ENCODE data around the gene TOMM20. TPM values are rescaled to one million over a fixed set of nuclear protein-coding genes. Genes with fewer than 3 reads are reported as not detected.

TOMM20 gene
- total and polyA plus RNA-seq, 12 donors, result 40.0 to 113 (median 92.3) TPM

DNA sequence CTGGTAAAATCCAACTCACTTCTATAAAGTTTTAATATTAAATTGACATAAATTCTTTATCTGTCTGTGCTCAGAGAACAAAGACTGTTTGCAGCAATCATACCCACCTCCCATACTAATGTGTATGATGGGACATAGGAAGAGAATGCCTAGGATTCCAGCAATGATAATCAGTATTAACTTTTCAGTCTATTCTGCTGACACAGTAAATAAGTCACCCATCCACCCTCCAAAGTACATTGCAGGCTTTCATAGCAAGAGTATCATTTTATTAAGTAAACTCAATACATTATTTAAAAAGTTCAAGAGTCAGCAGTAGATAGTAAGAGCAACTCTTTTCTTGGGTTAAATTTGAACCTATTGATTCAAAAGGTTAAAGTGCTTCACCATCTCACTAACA is 23.6 kb upstream of the TOMM20 start:
- DNase-seq (no peak), ATAC-seq (no peak)
- H3K4me1 ChIP-seq, result peaks cover 0 to 9% (median 0%) of the 10 kb centered on the region in 9 donors
- no peaks in the 10 kb centered on the region for H3K27me3 ChIP-seq
- no peaks in the 10 kb centered on the region for H3K9me3 ChIP-seq
- intact Hi-C loops (cut with DNase I), result no loop called here
- no peak overlapping the region for H3K4me3 ChIP-seq
- H3K27ac ChIP-seq, result no peak overlapping the region
- TF ChIP-seq, protein P1, sequence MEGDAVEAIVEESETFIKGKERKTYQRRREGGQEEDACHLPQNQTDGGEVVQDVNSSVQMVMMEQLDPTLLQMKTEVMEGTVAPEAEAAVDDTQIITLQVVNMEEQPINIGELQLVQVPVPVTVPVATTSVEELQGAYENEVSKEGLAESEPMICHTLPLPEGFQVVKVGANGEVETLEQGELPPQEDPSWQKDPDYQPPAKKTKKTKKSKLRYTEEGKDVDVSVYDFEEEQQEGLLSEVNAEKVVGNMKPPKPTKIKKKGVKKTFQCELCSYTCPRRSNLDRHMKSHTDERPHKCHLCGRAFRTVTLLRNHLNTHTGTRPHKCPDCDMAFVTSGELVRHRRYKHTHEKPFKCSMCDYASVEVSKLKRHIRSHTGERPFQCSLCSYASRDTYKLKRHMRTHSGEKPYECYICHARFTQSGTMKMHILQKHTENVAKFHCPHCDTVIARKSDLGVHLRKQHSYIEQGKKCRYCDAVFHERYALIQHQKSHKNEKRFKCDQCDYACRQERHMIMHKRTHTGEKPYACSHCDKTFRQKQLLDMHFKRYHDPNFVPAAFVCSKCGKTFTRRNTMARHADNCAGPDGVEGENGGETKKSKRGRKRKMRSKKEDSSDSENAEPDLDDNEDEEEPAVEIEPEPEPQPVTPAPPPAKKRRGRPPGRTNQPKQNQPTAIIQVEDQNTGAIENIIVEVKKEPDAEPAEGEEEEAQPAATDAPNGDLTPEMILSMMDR (IDR thresholded peaks at IDR 0.05), result no peak
- peaks cover 0 to 100% (median 37%) of the 10 kb centered on the region in 9 donors for H3K36me3 ChIP-seq

DNA sequence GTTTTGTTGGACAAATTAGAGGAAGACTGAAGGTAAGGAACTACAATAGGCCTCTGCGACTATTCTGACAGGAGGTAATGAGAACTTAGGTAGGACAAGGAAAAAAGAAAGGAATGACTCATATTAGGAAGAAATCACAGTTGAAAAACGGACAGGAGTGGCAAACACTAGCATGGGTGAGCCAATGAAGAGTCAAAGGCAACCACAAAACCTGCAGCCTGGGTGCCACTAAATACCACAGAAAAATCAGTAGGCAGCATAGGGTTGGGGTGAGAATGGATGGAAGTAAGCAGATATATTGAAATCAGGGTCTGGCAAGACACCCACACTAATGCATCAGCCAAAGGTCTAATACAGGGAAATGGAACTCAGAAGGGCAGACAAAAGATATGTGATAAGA is 22.4 kb upstream of the TOMM20 start:
- Histone ChIP-seq H3K36me3 (peaks cover 0 to 100% (median 29%) of the 10 kb centered on the region in 9 donors), H3K27ac (no peak overlapping the region), H3K4me3 (no peak overlapping the region), H3K4me1 (no peaks in the 10 kb centered on the region), H3K27me3 (no peaks in the 10 kb centered on the region), H3K9me3 (no peaks in the 10 kb centered on the region)
- WGBS, 2 donors, result 91 to 94% methylated on average over 2 of the region's 2 CpGs
- intact Hi-C loops (cut with DNase I), result no loop called here
- ATAC-seq (no peak), DNase-seq (no peak)
- TF ChIP-seq, protein P1 (IDR thresholded peaks at IDR 0.05), result no peak

DNA sequence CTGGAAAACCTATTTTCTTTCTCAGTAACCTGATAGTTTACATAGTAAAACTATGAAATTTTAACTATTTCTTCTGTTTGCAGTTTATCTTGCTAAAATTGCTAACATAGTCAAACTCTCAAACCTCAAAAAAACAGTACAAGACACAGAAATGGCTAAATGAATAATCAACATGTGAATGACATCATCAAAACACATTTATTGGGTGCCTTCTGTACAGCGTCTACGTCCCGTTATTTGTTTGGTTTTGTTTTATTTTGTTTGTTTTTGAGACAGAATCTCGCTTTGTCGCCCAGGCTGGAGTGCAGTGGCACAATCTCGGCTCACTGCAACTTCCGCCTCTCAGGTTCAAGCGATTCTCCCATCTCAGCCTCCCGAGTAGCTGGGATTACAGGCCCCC is 21.2 kb upstream of the TOMM20 start:
- no peak overlapping the region for H3K27ac ChIP-seq
- H3K4me1 ChIP-seq, result no peaks in the 10 kb centered on the region
- TF ChIP-seq, protein P1 (IDR thresholded peaks at IDR 0.05), result no peak
- no peak for ATAC-seq
- intact Hi-C loops (cut with DNase I), result no loop called here
- peaks cover 0 to 100% (median 30%) of the 10 kb centered on the region in 9 donors for H3K36me3 ChIP-seq
- no peaks in the 10 kb centered on the region for H3K9me3 ChIP-seq
- H3K27me3 ChIP-seq, result no peaks in the 10 kb centered on the region
- WGBS, 2 donors, result 97 to 98% methylated on average over 9 of the region's 9 CpGs
- DNase-seq, result no peak
- no peak overlapping the region for H3K4me3 ChIP-seq

DNA sequence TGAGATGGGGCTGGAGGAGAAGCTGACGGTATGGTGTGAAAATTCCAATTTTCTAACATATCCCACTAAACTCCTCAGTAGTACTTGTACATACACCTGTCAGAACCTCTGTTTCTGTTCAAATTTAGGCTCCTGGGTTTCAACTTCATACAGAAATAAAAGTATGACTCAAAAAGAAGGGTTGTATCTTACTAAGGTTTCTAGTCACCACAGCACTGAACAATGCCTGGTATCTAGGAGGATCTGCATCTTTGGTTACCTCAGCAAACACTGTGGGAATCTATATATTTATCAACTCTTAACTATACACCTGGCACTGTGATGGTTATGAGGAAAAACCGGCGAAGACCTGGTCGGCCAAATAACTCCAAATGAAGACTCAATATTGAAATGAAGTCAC is 18.6 kb upstream of the TOMM20 start:
- Histone ChIP-seq H3K4me1 (no peaks in the 10 kb centered on the region), H3K27me3 (no peaks in the 10 kb centered on the region), H3K9me3 (no peaks in the 10 kb centered on the region), H3K36me3 (peaks cover 0 to 100% (median 20%) of the 10 kb centered on the region in 9 donors), H3K4me3 (no peak overlapping the region), H3K27ac (no peak overlapping the region)
- DNase-seq (no peak), ATAC-seq (no peak)
- intact Hi-C loops (cut with DNase I), result no loop called here
- TF ChIP-seq, protein P1 (IDR thresholded peaks at IDR 0.05), result no peak
- WGBS, 2 donors, result 96 to 97% methylated on average over 4 of the region's 4 CpGs
